ENCODE measurements around the gene C6orf136. TPM values are rescaled to one million over a fixed set of nuclear protein-coding genes. Genes with fewer than 3 reads are reported as not detected.

Gene C6orf136
- total RNA-seq, 1 experiment from 2014 or later: 34.8 TPM

- Histone ChIP-seq H3K4me1 (ENCODE audit: control insufficient read depth in 1 of 2, insufficient read depth in 2 of 2, low read length in 2 of 2) (peaks cover 43 to 63% of the 10 kb centered on the region in 2 experiments), H3K9me2 (ENCODE audit: insufficient read depth) (no peaks in the 10 kb centered on the region), H3K9me3 (ENCODE audit: control insufficient read depth in 1 of 2, insufficient read depth in 1 of 2, low read depth in 1 of 2, low read length in 2 of 2) (no peaks in the 10 kb centered on the region), H3K4me3 (replicated peaks in 1 of 2; ENCODE audit: low read depth in 1 of 2, low read length in 2 of 2) (peak overlapping the region; percentile 58 to 61), H4K20me1 (ENCODE audit: insufficient read depth) (no peaks in the 10 kb centered on the region), H3K79me2 (ENCODE audit: insufficient read depth, low read length) (peaks cover 1% of the 10 kb centered on the region; the same call in 1 of the 2 replicates), H3K36me3 (ENCODE audit: control insufficient read depth in 1 of 2, insufficient read depth in 2 of 2, low read length in 2 of 2) (no peaks in the 10 kb centered on the region), H3K27ac (ENCODE audit: low read depth, low read length) (peak overlapping the region; percentile 77), H3K27me3 (ENCODE audit: insufficient read depth, low read length) (no peaks in the 10 kb centered on the region), H3K9ac (ENCODE audit: low read length) (peak overlapping the region; percentile 67), H3K4me2 (ENCODE audit: low read length) (peak overlapping the region; percentile 86), H2AFZ (ENCODE audit: low read depth, low read length, poor library complexity, severe bottlenecking) (no peak overlapping the region)
- no peak for ATAC-seq
- BruUV-seq (replicated peaks): TSS peak; percentile 54
- TF ChIP-seq EGR1 (IDR thresholded peaks at IDR 0.05; ENCODE audit: low read depth): no peak
- TF ChIP-seq RAD21 (IDR thresholded peaks at IDR 0.05; ENCODE audit: low read depth): no peak
- no peak for TF ChIP-seq POLR2A (IDR thresholded peaks at IDR 0.05; ENCODE audit: borderline replicate concordance, extremely low read depth, insufficient read depth, insufficient read length)
- no peak for TF ChIP-seq SRF (IDR thresholded peaks at IDR 0.05; ENCODE audit: low read depth)
- no peak for TF ChIP-seq JUND (IDR thresholded peaks at IDR 0.05)
- TF ChIP-seq SP1 (IDR thresholded peaks at IDR 0.05; ENCODE audit: low read depth): no peak
- no peak for TF ChIP-seq MAX (IDR thresholded peaks at IDR 0.05)
- no peak for TF ChIP-seq SIN3A (IDR thresholded peaks at IDR 0.05; ENCODE audit: low read depth)
- no peak for TF ChIP-seq CBX3 (IDR thresholded peaks at IDR 0.05; ENCODE audit: low read depth)
- TF ChIP-seq YY1 (IDR thresholded peaks at IDR 0.05; ENCODE audit: extremely low read depth, insufficient replicate concordance, low read depth, low read length): no peak
- TF ChIP-seq ELF1 (IDR thresholded peaks at IDR 0.05; ENCODE audit: borderline replicate concordance, low read depth): no peak
- TF ChIP-seq EZH2 (IDR thresholded peaks at IDR 0.05): no peak
- TF ChIP-seq ZFX (IDR thresholded peaks at IDR 0.05): no peak
- no peak for TF ChIP-seq ZNF274 (IDR thresholded peaks at IDR 0.05; ENCODE audit: low read depth, low read length)
- no peak for TF ChIP-seq FOSL1 (IDR thresholded peaks at IDR 0.05; ENCODE audit: low read depth)
- TF ChIP-seq, protein P1, sequence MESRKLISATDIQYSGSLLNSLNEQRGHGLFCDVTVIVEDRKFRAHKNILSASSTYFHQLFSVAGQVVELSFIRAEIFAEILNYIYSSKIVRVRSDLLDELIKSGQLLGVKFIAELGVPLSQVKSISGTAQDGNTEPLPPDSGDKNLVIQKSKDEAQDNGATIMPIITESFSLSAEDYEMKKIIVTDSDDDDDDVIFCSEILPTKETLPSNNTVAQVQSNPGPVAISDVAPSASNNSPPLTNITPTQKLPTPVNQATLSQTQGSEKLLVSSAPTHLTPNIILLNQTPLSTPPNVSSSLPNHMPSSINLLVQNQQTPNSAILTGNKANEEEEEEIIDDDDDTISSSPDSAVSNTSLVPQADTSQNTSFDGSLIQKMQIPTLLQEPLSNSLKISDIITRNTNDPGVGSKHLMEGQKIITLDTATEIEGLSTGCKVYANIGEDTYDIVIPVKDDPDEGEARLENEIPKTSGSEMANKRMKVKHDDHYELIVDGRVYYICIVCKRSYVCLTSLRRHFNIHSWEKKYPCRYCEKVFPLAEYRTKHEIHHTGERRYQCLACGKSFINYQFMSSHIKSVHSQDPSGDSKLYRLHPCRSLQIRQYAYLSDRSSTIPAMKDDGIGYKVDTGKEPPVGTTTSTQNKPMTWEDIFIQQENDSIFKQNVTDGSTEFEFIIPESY (IDR thresholded peaks at IDR 0.05; ENCODE audit: extremely low read depth, insufficient replicate concordance, low read length): no peak
- TF ChIP-seq CTCF (IDR thresholded peaks at IDR 0.05 in 2 of 3, conservative IDR thresholded peaks at IDR 0.05 in 1 of 3; ENCODE audit: borderline replicate concordance in 1 of 3, insufficient read depth in 1 of 3, low read depth in 2 of 3, low read length in 2 of 3): no peak
- no peak for TF ChIP-seq POLR2AphosphoS5 (IDR thresholded peaks at IDR 0.05; ENCODE audit: low read depth, low read length)
- TF ChIP-seq TCF7L2 (IDR thresholded peaks at IDR 0.05; ENCODE audit: borderline replicate concordance, extremely low read depth, insufficient read depth, insufficient read length): no peak
- DNase-seq (ENCODE audit: low read depth, low spot score): no peak
- ChIA-PET CTCF (interaction anchor here (1.5 kb wide), 1 partner anchor 12 kb away, joined by 9 read pairs; no protein-coding TSS in a partner anchor), POLR2A (interaction anchor here (0.7 to 3.5 kb wide), 6 partner anchors 10 to 39 kb away, joined by 3 to 25 read pairs (median 3); partner anchors contain the start of genes DHX16, MDC1 and TUBB), RAD21 (ENCODE audit: low non-redundant PET in 1 of 2, low total read pairs in 2 of 2, uncharacterized antibody in 2 of 2, unreplicated experiment in 2 of 2) (interaction anchor here in 1 of 2 experiments (1.6 kb wide), 1 partner anchor 26 kb away, joined by 4 read pairs; the partner anchor contains the start of gene MDC1)
- intact Hi-C loops (cut with micrococcal nuclease): no loop called here
Measured at GRCh38 chr6:30691208-30691847, 44.4 kb downstream of the C6orf136 start.
